Measurements from ENCODE around the gene PPP4R2.

- TF ChIP-seq, protein P1, sequence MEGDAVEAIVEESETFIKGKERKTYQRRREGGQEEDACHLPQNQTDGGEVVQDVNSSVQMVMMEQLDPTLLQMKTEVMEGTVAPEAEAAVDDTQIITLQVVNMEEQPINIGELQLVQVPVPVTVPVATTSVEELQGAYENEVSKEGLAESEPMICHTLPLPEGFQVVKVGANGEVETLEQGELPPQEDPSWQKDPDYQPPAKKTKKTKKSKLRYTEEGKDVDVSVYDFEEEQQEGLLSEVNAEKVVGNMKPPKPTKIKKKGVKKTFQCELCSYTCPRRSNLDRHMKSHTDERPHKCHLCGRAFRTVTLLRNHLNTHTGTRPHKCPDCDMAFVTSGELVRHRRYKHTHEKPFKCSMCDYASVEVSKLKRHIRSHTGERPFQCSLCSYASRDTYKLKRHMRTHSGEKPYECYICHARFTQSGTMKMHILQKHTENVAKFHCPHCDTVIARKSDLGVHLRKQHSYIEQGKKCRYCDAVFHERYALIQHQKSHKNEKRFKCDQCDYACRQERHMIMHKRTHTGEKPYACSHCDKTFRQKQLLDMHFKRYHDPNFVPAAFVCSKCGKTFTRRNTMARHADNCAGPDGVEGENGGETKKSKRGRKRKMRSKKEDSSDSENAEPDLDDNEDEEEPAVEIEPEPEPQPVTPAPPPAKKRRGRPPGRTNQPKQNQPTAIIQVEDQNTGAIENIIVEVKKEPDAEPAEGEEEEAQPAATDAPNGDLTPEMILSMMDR (IDR thresholded peaks at IDR 0.05) = peak; percentile 90 to 96 (median 93)
- TF ChIP-seq POLR2A (IDR thresholded peaks at IDR 0.05) = no peak
Measured at GRCh38 chr3:73100741-73101559, 104.3 kb downstream of the PPP4R2 start.
